Osteoblast (primary cell): ENCODE data around the gene EFCAB8. TPM values are rescaled to one million over a fixed set of nuclear protein-coding genes. Genes with fewer than 3 reads are reported as not detected.

Source experiments
- DNase-seq: peaks from one replicate; pipeline ENCODE4 v3.0.0; 2011; ENCODE audit warnings: low spot score, mixed read lengths; ENCODE audit not compliant: insufficient read length; ENCODE audit errors: missing footprints
- H2AFZ ChIP-seq: 2 replicates; pipeline ENCODE4 v1.6.0; 2011; ENCODE audit warnings: mild to moderate bottlenecking, low read length
- H3K27ac ChIP-seq: 2 replicates; pipeline ENCODE4 v1.5.1; 2011; ENCODE audit warnings: mild to moderate bottlenecking, low read depth, low read length, moderate library complexity
- H3K27me3 ChIP-seq: 2 replicates; pipeline ENCODE4 v1.6.0; 2012; ENCODE audit warnings: mild to moderate bottlenecking, control low read depth, inconsistent platforms, low read length, moderate library complexity; ENCODE audit not compliant: insufficient read depth
- H3K36me3 ChIP-seq: 2 replicates; pipeline ENCODE4 v1.5.1; 2011; ENCODE audit warnings: mild to moderate bottlenecking, low read length, control low read depth, moderate library complexity; ENCODE audit not compliant: insufficient read depth
- H3K4me1 ChIP-seq: 2 replicates; pipeline ENCODE4 v1.5.1; 2011; ENCODE audit warnings: mild to moderate bottlenecking, low read length, control low read depth, moderate library complexity; ENCODE audit not compliant: insufficient read depth
- H3K4me2 ChIP-seq: 2 replicates; pipeline ENCODE4 v1.6.0; 2011; ENCODE audit warnings: mild to moderate bottlenecking, low read length; ENCODE audit not compliant: insufficient read depth
- H3K4me3 ChIP-seq: fragments of 200-600 bp; sonication (generic); 3 replicates; pipeline ENCODE4 v1.5.1; 2012; ENCODE audit warnings: mild to moderate bottlenecking, low read length, inconsistent platforms; ENCODE audit not compliant: insufficient read depth
- H3K79me2 ChIP-seq: 2 replicates; pipeline ENCODE4 v1.6.0; 2012; ENCODE audit warnings: mild to moderate bottlenecking, low read length, control low read depth, inconsistent platforms; ENCODE audit not compliant: insufficient read depth
- H3K9me3 ChIP-seq: 2 replicates; pipeline ENCODE4 v1.5.1; 2011; ENCODE audit warnings: low read depth, low read length, control low read depth
- H4K20me1 ChIP-seq: 2 replicates; pipeline ENCODE4 v1.6.0; 2012; ENCODE audit warnings: mild to moderate bottlenecking, low read length, control low read depth; ENCODE audit not compliant: insufficient read depth
- total RNA-seq: library from RNA; depleted of rRNA; stranded (reverse); fragments of >200 nt; gene quantifications from 2 replicates; pipeline ENCODE4 v1.2.3, GENCODE V29; 2012
- TF ChIP-seq, protein P1 (sequence below): IDR thresholded peaks from 2 replicates; pipeline ENCODE4 v1.5.1; 2011; ENCODE audit warnings: mild to moderate bottlenecking, low read depth, low read length, moderate library complexity; ENCODE audit errors: extremely low read depth

EFCAB8 gene
- total RNA-seq, 1 donor: 1.4 TPM

DNA sequence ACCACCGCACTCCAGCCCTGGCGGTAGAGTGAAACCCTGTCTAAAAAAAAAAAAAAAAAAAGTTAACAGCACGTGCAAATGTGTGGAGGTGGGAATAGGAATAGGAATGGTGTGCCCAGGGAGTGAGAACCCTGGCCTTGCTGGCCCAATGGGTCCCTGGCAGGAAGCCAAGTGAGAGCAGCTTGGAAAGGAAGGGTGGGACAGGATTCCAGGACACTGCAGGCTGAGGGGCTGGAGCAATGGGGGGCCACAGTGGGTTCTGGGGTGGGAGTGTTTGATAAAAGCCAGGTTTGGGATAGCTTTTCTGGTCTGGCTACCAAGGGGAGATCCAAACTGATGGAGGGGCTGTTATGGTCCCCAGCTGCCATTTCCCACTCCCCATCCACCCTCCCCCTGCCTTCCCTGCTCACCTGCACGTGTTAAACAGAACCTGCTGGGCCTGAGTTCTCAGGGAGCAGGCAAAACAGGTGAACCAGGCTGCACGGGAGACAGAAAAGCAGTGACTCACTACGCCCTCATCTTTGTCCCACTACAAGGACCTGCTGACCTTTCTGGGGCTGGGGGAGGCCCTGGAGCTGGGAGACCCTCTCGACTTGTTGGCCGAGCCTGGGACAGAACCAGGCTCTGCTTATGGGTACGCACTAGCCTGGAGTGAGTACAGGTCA lies 142.2 kb downstream of the EFCAB8 start:
- no peak overlapping the region for H3K4me3 ChIP-seq
- no peaks in the 10 kb centered on the region for H3K36me3 ChIP-seq
- no peaks in the 10 kb centered on the region for H3K27me3 ChIP-seq
- H3K79me2 ChIP-seq: no peaks in the 10 kb centered on the region
- H3K4me2 ChIP-seq: no peak overlapping the region
- H3K27ac ChIP-seq: no peak overlapping the region
- H3K9me3 ChIP-seq: no peaks in the 10 kb centered on the region
- DNase-seq: peak; percentile 19
- H4K20me1 ChIP-seq: no peaks in the 10 kb centered on the region
- TF ChIP-seq, protein P1, sequence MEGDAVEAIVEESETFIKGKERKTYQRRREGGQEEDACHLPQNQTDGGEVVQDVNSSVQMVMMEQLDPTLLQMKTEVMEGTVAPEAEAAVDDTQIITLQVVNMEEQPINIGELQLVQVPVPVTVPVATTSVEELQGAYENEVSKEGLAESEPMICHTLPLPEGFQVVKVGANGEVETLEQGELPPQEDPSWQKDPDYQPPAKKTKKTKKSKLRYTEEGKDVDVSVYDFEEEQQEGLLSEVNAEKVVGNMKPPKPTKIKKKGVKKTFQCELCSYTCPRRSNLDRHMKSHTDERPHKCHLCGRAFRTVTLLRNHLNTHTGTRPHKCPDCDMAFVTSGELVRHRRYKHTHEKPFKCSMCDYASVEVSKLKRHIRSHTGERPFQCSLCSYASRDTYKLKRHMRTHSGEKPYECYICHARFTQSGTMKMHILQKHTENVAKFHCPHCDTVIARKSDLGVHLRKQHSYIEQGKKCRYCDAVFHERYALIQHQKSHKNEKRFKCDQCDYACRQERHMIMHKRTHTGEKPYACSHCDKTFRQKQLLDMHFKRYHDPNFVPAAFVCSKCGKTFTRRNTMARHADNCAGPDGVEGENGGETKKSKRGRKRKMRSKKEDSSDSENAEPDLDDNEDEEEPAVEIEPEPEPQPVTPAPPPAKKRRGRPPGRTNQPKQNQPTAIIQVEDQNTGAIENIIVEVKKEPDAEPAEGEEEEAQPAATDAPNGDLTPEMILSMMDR: no peak
- H3K4me1 ChIP-seq: no peaks in the 10 kb centered on the region
- H2AFZ ChIP-seq: no peak overlapping the region

DNA sequence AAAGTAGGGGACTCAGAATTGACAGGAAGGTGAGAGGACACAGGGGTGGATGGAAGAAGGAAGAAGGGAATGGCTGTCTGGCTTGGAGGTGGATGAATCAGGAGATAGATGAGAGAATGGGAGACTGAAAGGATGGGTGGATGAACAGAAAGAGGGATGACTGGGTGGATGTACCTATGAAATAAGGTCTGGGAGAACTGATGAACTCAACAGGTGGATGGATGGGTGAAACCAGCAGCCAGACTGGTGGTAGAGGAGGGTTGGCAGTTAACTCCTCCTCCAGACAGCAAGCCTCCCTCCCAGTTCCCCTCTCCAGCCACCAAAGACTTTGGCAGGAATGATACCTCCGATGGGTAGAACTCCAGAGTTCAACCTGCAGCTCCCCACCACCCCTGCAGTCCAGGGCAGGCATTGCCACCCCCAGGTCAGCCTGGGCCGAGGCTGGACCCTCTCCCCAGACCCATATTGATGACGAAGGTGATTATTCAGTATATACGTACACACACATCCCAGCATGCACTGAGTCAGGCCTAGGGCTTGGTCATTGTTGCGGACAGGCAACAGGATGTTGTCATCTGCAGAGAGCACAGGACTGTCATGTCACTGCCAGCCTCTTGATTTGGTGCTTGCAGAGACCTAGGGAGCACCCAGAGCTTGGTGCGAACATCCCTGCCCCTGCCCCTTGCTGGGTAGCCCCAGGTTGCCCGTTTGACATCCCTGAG lies 143.5 kb downstream of the EFCAB8 start:
- Histone ChIP-seq H4K20me1 (no peaks in the 10 kb centered on the region), H2AFZ (no peak overlapping the region), H3K4me3 (no peak overlapping the region), H3K36me3 (no peaks in the 10 kb centered on the region), H3K4me2 (no peak overlapping the region), H3K27ac (no peak overlapping the region), H3K9me3 (no peaks in the 10 kb centered on the region), H3K79me2 (no peaks in the 10 kb centered on the region), H3K27me3 (no peaks in the 10 kb centered on the region), H3K4me1 (no peaks in the 10 kb centered on the region)
- DNase-seq: peak; percentile 38
- TF ChIP-seq, protein P1: no peak

DNA sequence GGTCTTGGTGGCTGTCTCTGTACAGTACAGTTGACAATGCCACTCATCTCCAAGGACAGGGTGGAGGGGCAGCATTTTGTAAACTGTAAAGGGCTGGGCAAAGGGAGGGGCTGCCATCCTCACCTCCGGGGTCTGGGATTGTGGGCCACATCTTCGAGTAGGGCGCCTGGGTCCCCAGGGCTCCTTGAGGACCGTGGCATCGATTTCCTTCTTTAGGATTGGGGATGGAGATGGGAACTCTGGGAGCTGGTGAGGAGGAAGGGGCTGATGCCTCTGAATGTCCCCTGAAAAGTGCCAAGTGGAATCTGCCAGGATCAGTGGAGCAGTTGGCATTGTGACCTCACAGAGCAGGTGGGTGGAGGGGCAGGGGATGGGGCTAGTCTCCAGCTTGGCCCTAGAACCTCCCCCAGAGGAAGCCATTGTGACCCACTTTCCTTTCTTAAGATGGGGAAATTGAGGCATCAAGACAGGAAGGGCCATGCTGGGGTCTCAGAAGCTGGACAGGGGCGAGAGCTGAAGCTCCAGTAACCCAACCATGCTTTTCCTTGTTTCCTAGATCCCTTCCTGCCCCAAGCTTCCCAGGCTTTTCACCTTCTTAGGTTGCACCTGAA lies 145.5 kb downstream of the EFCAB8 start, which contains the start of gene SUN5:
SUN5 (minus strand) TSS at position 293 of the 611 bp plus-strand sequence; CDS start at position 200, 93 bp downstream.
- TF ChIP-seq, protein P1: no peak
- H3K9me3 ChIP-seq: no peaks in the 10 kb centered on the region
- peak; percentile 64 for DNase-seq
- H3K4me3 ChIP-seq: no peak within 1 kb of the TSS
- H3K27me3 ChIP-seq: peaks cover 2% of the 10 kb centered on the region
- no peak within 1 kb of the TSS for H2AFZ ChIP-seq
- H3K4me1 ChIP-seq: no peaks in the 10 kb centered on the region
- H3K27ac ChIP-seq: no peak within 1 kb of the TSS
- no peak within 1 kb of the TSS for H3K4me2 ChIP-seq
- H4K20me1 ChIP-seq: no peaks in the 10 kb centered on the region
- no peaks in the 10 kb centered on the region for H3K79me2 ChIP-seq
- H3K36me3 ChIP-seq: no peaks in the 10 kb centered on the region

DNA sequence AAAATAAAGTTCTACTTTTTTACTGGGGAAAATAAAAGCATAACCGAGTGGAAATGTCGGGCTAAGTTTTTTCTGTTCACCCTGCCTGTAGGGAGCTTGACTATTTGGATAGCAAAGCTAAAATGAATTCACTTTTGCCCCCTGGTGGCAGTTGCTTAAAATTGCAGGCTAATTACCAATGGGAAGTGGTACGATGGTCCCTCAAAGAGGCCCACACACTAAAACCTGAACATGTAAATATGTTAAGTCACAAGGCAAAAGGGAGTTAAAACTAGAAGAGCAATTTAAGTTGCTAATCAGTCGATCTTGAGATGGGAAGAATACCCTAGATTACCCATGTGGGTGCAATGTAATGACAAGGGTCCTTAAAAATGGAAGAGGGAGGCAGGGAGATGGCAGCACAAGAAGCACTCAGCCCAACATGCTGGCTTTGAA lies 146.4 kb downstream of the EFCAB8 start:
- no peaks in the 10 kb centered on the region for H3K9me3 ChIP-seq
- H2AFZ ChIP-seq: no peak overlapping the region
- no peaks in the 10 kb centered on the region for H4K20me1 ChIP-seq
- DNase-seq: peak; percentile 43
- peaks cover 2% of the 10 kb centered on the region for H3K27me3 ChIP-seq
- no peaks in the 10 kb centered on the region for H3K4me1 ChIP-seq
- no peak overlapping the region for H3K4me2 ChIP-seq
- H3K27ac ChIP-seq: no peak overlapping the region
- H3K4me3 ChIP-seq: no peak overlapping the region
- no peaks in the 10 kb centered on the region for H3K36me3 ChIP-seq
- H3K79me2 ChIP-seq: no peaks in the 10 kb centered on the region
- TF ChIP-seq, protein P1: peak; percentile 39
